Nucleus accumbens (tissue), 56 donors: ENCODE data around the gene TCP11X2.
A peak's percentile ranks its signal among the peaks of the same experiment; 100 is the strongest.
"Not testable (repeated sequence)": the region's sequence is repeated elsewhere in the genome, so short reads cannot be mapped to it uniquely, and the experiment has no call there.

Experiments used
- DNase-seq, 56 donors: peaks; one replicate each; lab custom pipeline; 2025; lab: John Stamatoyannopoulos, UW

Gene TCP11X2

GRCh38 chrX:102471762-102472220 lies at the start of gene TCP11X2:
Gene TCP11X2 (minus strand): TSS chrX:102471812.
- DNase-seq: not testable (repeated sequence)

GRCh38 chrX:102517326-102517725 lies 45.7 kb upstream of the TCP11X2 start:
- peak in 1 of 56 donors; percentile 0 for DNase-seq

GRCh38 chrX:102515975-102516941 lies 44.6 kb upstream of the TCP11X2 start, which contains the start of gene TMSB15A:
Gene TMSB15A (minus strand): TSS chrX:102516739.
- DNase-seq: peak in 46 of 56 donors; percentile 2 to 62 (median 24)

GRCh38 chrX:102514536-102514935 lies 42.9 kb upstream of the TCP11X2 start:
- DNase-seq: no peak

GRCh38 chrX:102498732-102499131 lies 27.1 kb upstream of the TCP11X2 start:
- no peak for DNase-seq

- DNase-seq: no peak
These were observed 20.2 kb upstream of the TCP11X2 start for GRCh38 chrX:102491766-102492165.

- not testable (repeated sequence) for DNase-seq
These were observed 7.2 kb upstream of the TCP11X2 start for GRCh38 chrX:102478765-102479164.

GRCh38 chrX:102470215-102470614 lies 1.4 kb downstream of the TCP11X2 start:
- DNase-seq: not testable (repeated sequence)

- DNase-seq: not testable (repeated sequence)
These were observed 13.0 kb downstream of the TCP11X2 start for GRCh38 chrX:102458615-102459014.

- DNase-seq: not testable (repeated sequence)
These were observed 31.7 kb downstream of the TCP11X2 start, which contains the start of gene NXF2B for GRCh38 chrX:102439908-102440307. Gene NXF2B (minus strand): TSS chrX:102440008. CDS start chrX:102380036, 59,972 bp downstream.

GRCh38 chrX:102414493-102414892 lies 57.1 kb downstream of the TCP11X2 start:
- DNase-seq: not testable (repeated sequence)
